GM19240 (cell line): ENCODE measurements around the gene CDR2L.
A peak's percentile ranks its signal among the peaks of the same experiment; 100 is the strongest.

ENCODE experiments used
- DNase-seq: peaks from one replicate; pipeline ENCODE4 v3.0.0; 2011; ENCODE audit warnings: low spot score; ENCODE audit not compliant: insufficient read length

Gene CDR2L

GRCh38 chr17:74987418-74987908 lies at the start of gene CDR2L:
Gene CDR2L (plus strand): TSS chr17:74987632. CDS start chr17:74988044, 412 bp downstream.
- peak; percentile 92 for DNase-seq

DNA sequence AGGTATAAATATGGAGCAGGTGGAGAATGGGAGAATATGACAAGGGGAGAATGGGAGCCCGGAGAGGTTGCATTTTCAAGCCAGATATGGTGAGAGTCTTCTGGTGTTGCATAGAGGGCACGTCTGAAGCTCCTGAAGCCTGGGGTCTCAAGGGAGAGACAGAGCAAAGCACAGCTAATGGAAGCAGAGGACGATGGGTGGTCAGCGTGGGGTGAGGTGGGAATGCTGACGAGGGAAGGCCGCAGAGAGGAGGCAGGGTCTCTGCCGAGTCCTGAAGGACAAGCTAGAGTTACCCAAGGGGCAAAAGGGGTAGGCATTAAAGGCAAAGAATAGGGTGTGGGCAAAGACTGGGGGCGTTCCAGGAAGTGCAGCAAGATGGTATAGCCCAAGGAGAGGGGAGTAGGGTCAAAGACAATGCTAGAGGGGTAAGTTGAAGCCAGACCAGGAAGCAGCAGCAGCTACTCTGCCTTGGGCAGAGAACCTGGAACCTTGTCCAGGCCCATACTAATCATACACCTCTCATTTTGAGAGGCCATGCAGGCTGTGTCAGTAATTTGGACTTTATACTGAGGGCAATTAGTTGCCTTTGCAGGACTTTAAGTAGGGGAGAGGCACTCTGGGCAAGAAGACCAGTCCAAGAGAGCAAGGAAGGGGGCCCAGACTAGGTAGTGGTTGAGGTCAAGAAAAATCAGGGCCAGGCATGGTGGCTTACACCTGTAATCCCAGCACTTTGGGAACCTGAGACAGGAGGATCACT lies 49.1 kb upstream of the CDR2L start:
- DNase-seq: no peak

DNA sequence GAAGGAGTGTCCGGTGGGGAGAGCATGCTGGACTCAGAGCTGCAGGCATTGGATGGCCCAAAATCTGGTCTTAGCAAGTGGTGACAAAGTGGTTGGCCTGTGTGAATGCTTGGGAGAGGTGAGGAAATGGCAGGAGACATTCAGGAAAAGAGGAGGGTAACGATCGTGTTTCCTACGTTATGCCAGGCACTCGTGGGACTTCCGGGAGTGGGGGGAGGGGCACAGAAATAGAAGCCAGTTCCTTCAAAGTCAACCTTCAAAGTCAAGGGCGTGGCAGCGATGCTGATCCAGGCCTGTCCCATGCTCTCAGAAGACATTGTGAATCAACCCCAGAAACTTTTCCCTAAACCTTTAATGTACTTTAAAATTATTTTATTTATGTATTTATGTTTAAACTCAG lies 47.9 kb upstream of the CDR2L start:
- DNase-seq: no peak

GRCh38 chr17:74941128-74941725 lies 46.2 kb upstream of the CDR2L start:
- no peak for DNase-seq

DNA sequence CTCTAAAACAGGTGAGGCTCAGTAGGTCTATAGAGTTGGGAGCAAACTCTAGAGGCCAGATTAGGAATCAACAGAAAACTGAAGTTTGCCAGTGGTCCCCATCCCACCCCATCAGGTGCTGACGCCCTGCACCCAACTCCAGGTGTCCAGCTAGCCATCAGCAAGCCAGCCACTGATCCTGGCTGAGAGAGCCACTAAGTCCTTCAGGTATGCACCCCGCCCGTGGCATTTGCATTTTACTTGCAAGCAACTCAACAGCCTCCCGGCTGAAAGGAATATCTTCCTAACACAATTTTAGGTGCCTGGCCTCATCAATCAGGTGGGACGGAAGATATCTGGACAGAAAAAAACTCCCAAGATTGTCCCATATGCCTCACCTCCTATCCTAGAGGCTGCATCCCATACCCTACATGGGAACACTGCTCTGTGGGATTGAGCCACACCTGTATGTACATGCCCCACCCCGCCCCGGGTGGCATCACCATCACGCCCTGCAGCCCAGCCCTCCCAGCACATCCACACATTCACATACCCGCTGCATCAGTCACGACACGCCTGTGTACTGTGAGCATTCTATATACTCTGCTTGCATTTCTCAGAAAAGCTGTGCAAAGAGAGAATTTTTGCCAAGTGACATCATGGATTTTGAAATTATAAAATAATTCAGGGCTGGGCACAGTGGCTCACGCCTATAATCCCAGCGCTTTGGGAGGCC lies 43.5 kb upstream of the CDR2L start:
- DNase-seq: no peak

DNA sequence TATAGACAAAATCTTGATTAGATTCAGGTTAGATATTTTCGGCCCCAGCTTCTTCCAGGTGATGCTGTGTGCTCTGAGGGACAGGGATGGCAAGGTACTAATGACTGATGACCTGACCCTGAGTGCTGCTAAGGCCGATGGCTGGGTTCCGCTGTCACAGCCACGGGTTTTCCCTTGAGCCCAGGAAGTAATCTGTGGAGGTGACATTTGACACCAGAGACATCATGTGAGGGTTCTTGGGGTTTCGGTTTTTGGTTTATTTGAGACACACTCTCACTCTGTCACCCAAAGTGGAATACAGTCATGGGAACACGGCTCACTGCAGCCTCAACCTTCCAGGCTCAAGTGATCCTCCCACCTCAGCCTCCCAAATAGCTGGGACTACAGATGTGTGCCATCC lies 41.9 kb upstream of the CDR2L start:
- peak; percentile 47 for DNase-seq

GRCh38 chr17:74946641-74947040 lies 40.8 kb upstream of the CDR2L start:
- no peak for DNase-seq

GRCh38 chr17:74947041-74947754 lies 40.2 kb upstream of the CDR2L start:
- no peak for DNase-seq

DNA sequence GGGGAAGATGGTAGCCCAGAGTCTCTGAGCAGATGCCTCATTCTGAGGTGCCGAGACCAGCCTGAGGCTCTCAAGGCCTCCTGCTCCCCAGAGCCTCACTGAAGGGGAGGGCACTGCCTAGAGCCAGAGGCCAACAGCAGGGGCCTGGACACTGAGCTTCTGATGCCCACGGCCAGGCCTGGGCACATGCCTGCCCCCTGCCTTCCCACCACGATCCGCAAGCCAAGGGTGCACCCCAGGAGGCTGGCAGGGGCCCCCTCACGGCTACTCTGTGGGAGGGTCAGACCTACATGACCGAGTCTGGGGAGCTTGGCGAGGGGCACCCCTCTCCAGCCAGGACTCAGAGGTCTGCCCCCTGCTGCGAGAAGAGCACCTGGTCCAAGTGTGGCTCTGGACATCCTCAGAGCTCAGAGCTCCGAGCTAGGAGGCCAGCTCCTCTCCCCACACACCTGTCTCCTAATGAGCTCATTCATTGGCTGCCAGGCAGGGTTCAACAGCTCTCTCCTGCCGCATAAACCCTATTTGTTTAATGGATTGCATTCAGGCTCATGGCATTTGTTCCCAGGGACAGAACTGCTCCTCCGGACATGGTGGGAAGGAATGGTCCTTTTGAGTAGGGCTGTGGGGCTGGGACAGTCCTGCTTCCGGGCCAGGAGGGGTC lies 37.8 kb upstream of the CDR2L start:
- DNase-seq: no peak

GRCh38 chr17:74950207-74950606 lies 37.2 kb upstream of the CDR2L start:
- DNase-seq: no peak

GRCh38 chr17:74951065-74951464 lies 36.4 kb upstream of the CDR2L start:
- no peak for DNase-seq

GRCh38 chr17:74951680-74952421 lies 35.6 kb upstream of the CDR2L start:
- no peak for DNase-seq

- no peak for DNase-seq
These were observed 34.9 kb upstream of the CDR2L start for GRCh38 chr17:74952431-74953133.

DNA sequence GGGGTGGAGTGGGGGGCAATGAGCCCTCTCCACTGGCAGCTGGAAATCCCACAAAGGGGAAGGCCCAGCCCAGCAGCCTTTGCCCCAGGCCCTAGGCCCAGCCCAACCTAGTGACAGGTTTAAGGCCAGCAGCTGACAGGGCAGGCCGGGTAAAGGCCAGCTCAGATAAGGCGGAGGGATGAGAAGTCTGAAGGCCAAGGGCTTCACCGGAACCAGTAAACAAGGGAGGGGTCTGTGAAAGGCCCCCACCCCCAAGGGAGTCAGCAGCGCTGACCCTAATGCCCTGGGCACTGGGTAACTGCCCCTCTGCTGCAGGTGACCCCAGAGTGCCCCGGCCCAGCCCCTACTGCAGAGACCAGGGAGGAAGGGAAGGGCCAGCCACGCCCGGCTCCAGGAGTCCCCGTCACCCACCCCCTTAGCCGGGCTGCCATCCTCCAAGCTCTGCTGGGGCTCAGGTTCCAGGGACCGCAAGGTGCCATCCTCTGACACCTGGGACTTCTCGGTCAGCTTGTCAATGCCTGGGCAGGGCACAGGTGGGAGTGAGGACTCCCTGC lies 34.2 kb upstream of the CDR2L start:
- DNase-seq: no peak

- DNase-seq: no peak
These were observed 33.3 kb upstream of the CDR2L start for GRCh38 chr17:74954115-74954514.

DNA sequence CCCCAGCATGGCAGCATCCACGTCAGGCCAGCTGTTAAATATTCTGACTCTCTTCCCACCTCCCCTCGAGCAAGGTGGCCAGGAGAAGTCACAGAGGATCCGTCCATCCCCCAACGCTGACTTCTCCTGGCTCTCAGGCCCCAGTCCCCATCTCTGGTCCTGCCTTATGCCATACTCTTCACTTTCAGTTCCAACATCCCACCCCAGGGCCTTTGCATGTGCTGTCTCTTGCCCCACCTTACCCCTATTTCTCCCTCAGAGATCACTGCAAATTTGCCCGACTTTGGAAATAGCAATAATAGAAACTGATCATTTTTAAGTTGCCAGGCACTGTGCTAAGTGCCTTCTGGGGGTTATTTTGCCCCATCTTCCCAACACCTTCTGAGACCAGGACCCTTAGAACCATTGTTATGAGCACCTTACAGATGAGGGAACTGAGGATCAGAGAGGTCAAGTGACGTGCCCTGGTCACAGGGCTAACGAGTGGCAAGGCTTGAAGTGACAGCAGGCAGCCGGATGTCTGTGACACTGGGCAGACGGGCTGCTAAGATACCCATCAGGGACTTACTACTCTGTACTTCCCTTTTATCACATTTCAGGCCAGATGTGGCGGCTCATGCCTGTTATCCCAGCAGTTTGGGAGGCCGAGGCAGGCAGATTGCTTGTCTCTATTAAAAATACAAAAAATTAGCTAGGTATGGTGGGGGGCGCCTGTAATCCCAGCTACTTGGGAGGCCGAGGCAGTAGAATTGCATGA lies 32.6 kb upstream of the CDR2L start:
- DNase-seq: no peak

DNA sequence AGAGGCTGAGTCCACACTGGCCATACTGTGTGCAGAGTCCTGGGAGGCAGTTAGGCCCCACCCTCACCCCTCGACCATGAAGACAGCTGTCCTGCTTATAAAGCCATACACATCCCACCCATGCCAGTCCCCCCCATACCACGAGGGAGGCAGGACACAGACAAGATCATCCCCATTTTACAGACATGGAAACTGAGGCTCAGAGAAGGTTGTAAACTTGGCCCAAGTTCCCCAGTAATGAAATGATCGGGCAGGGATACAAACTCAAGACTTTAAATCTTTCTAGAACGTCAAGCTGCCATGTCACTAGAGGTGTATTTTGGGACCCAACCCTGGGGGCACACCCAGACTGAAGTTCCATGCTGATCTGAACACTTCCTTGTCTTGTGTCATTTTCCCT lies 31.3 kb upstream of the CDR2L start:
- DNase-seq: no peak

DNA sequence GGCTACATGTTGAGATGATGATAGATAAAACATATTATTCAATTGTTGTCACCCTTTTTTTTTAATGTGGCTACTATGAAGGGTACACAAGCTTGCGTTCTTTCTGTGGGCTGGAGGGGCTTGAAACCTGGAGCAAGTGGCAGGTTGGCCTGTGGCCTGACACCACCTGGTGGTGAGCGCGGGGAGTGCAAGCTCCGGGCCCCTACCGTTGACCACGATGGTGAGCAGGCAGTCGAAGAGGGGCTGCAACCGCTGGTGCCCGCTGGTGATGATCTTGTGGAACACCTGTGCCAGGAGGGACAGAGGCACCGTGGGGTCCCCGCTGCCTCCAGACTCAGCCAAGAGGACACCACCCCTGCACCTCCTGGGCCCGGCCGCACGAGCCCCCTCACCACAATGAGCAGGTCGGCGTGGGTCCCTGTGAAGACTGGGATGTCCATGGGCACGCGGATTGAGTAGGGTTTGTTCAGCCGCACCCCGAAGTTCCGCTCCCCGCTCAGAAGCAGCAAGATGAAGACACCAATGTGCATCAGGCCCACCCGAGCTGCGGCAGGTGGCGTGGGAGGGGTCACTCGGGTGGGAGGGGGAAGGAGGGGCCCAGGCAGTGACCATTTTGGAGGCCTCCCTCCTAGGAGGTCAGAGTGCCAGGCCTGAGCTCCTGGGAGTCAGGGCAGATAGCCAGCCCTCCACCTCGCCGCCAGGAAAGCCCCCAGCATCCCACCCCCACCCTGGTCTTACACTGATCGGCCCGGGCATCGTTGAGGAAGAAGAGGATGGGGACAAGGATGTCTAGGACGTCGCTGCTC lies 29.3 kb upstream of the CDR2L start:
- peak; percentile 82 for DNase-seq
